NCI-H748 treated with DMSO at 0.1 percent for 48 hours (cell line): ENCODE measurements around the gene DLG4.
A peak's percentile ranks its signal among the peaks of the same experiment; 100 is the strongest.

Experiments
- DNase-seq: peaks from one replicate; lab custom pipeline; 2025; lab: John Stamatoyannopoulos, UW

The DLG4 gene

GRCh38 chr17:7214300-7215135, 5.1 kb downstream of the DLG4 start:
- DNase-seq = peak; percentile 99

- DNase-seq = peak; percentile 99
Observed at GRCh38 chr17:7213895-7214299, 5.7 kb downstream of the DLG4 start.

- no peak for DNase-seq
Observed at GRCh38 chr17:7211491-7212273, 8.0 kb downstream of the DLG4 start.

GRCh38 chr17:7208754-7209460, 10.7 kb downstream of the DLG4 start:
- no peak for DNase-seq

- no peak for DNase-seq
Observed at GRCh38 chr17:7208027-7208571, 11.5 kb downstream of the DLG4 start.

- DNase-seq = no peak
Observed at GRCh38 chr17:7207120-7208001, 12.3 kb downstream of the DLG4 start.

GRCh38 chr17:7205561-7205960, 14.1 kb downstream of the DLG4 start:
- DNase-seq = no peak

GRCh38 chr17:7204828-7205461, 14.7 kb downstream of the DLG4 start:
- DNase-seq = peak; percentile 97

- DNase-seq = no peak
Observed at GRCh38 chr17:7204336-7204735, 15.3 kb downstream of the DLG4 start.

- DNase-seq = no peak
Observed at GRCh38 chr17:7203391-7203790, 16.2 kb downstream of the DLG4 start.

GRCh38 chr17:7196651-7197401, 22.8 kb downstream of the DLG4 start:
- DNase-seq = no peak

GRCh38 chr17:7195971-7196370, 23.7 kb downstream of the DLG4 start:
- no peak for DNase-seq

- DNase-seq = no peak
Observed at GRCh38 chr17:7192271-7192937, 27.2 kb downstream of the DLG4 start.

GRCh38 chr17:7191571-7192270, 27.9 kb downstream of the DLG4 start:
- no peak for DNase-seq

- DNase-seq = no peak
Observed at GRCh38 chr17:7191069-7191468, 28.6 kb downstream of the DLG4 start.

- DNase-seq = no peak
Observed at GRCh38 chr17:7190276-7190917, 29.2 kb downstream of the DLG4 start.

GRCh38 chr17:7186241-7186640, 33.4 kb downstream of the DLG4 start:
- DNase-seq = no peak

GRCh38 chr17:7184647-7185046, 35.0 kb downstream of the DLG4 start:
- DNase-seq = no peak
